ENCODE measurements around the gene CTBP2. TPM values are rescaled to one million over a fixed set of nuclear protein-coding genes. Genes with fewer than 3 reads are reported as not detected.
A peak's percentile ranks its signal among the peaks of the same experiment; 100 is the strongest.

CTBP2 gene
- 57.7 TPM for total RNA-seq

GRCh38 chr10:125159932-125160855, at the start of gene CTBP2:
TSS of gene CTBP2 (minus strand) at chr10:125160563.
- Histone ChIP-seq H3K4me3 (peak within 1 kb of the TSS; percentile 92 to 96), H3K4me1 (peaks cover 0 to 21% of the 10 kb centered on the region in 2 donors), H3K27ac (peak within 1 kb of the TSS; percentile 94 to 99), H3K27me3 (no peaks in the 10 kb centered on the region), H3K9me3 (no peaks in the 10 kb centered on the region), H3K36me3 (no peaks in the 10 kb centered on the region)
- intact Hi-C loops (cut with DNase I), result loop anchor here (2.0 to 10.0 kb wide), 6 partner anchors 37 to 559 kb away; partner anchors contain the start of genes EDRF1, EEF1AKMT2 and FAM53B
- DNase-seq (ENCODE audit: low spot score in 2 of 2), result no peak
- no peak for TF ChIP-seq CTCF (IDR thresholded peaks at IDR 0.05)

GRCh38 chr10:125209591-125210355, 49.4 kb upstream of the CTBP2 start:
- no peaks in the 10 kb centered on the region for H3K27me3 ChIP-seq
- intact Hi-C loops (cut with DNase I), result no loop called here
- H3K36me3 ChIP-seq, result no peaks in the 10 kb centered on the region
- H3K9me3 ChIP-seq, result no peaks in the 10 kb centered on the region
- no peak overlapping the region for H3K27ac ChIP-seq
- no peak for TF ChIP-seq CTCF (IDR thresholded peaks at IDR 0.05)
- no peak overlapping the region for H3K4me3 ChIP-seq
- H3K4me1 ChIP-seq, result no peaks in the 10 kb centered on the region
- no peak for DNase-seq (ENCODE audit: low spot score in 2 of 2)

GRCh38 chr10:125208854-125209565, 48.6 kb upstream of the CTBP2 start:
- intact Hi-C loops (cut with DNase I), result no loop called here

GRCh38 chr10:125206623-125207022, 46.3 kb upstream of the CTBP2 start:
- no peaks in the 10 kb centered on the region for H3K27me3 ChIP-seq
- H3K9me3 ChIP-seq, result no peaks in the 10 kb centered on the region
- H3K4me1 ChIP-seq, result no peaks in the 10 kb centered on the region
- no peaks in the 10 kb centered on the region for H3K36me3 ChIP-seq
- H3K4me3 ChIP-seq, result no peak overlapping the region
- no peak for DNase-seq (ENCODE audit: low spot score in 2 of 2)
- H3K27ac ChIP-seq, result no peak overlapping the region
- intact Hi-C loops (cut with DNase I), result no loop called here
- TF ChIP-seq CTCF (IDR thresholded peaks at IDR 0.05), result no peak

More at GRCh38 chr10:125208854-125209565, 48.6 kb upstream of the CTBP2 start:
- no peak for DNase-seq (ENCODE audit: low spot score in 2 of 2)
- TF ChIP-seq CTCF (IDR thresholded peaks at IDR 0.05), result no peak
- no peaks in the 10 kb centered on the region for H3K4me1 ChIP-seq
- no peaks in the 10 kb centered on the region for H3K36me3 ChIP-seq
- H3K27ac ChIP-seq, result no peak overlapping the region
- H3K4me3 ChIP-seq, result no peak overlapping the region
- no peaks in the 10 kb centered on the region for H3K27me3 ChIP-seq
- H3K9me3 ChIP-seq, result no peaks in the 10 kb centered on the region

- Histone ChIP-seq H3K27ac (no peak overlapping the region), H3K27me3 (no peaks in the 10 kb centered on the region), H3K4me1 (no peaks in the 10 kb centered on the region), H3K36me3 (no peaks in the 10 kb centered on the region), H3K4me3 (no peak overlapping the region), H3K9me3 (no peaks in the 10 kb centered on the region)
- intact Hi-C loops (cut with DNase I), result no loop called here
- DNase-seq (ENCODE audit: low spot score in 2 of 2), result no peak
- TF ChIP-seq CTCF (IDR thresholded peaks at IDR 0.05), result no peak
Measured at GRCh38 chr10:125205431-125205830, 45.1 kb upstream of the CTBP2 start.

All from ascending aorta (tissue), 2 donors.